Right lobe of liver (tissue), 6 donors: ENCODE results near the gene LAD1. TPM values are rescaled to one million over a fixed set of nuclear protein-coding genes. Genes with fewer than 3 reads are reported as not detected.

Experiments
- ATAC-seq, 4 donors: fragments of 200-7000 bp; cut with Tn5 transposase; one replicate each; pipeline ENCODE4 v1.9.1; 2020; ENCODE audit warnings: mild to moderate bottlenecking in 4 of 4, moderate library complexity in 4 of 4
- DNase-seq, 3 donors: peaks; one replicate each; pipeline ENCODE4 v3.0.0-alpha.2; 2020
- H3K27ac ChIP-seq, 3 donors: fragments of 200-600 bp; one replicate each; pipeline ENCODE4 v1.8.0; 2022
- H3K27me3 ChIP-seq, 2 donors: fragments of 200-600 bp; one replicate each; pipeline ENCODE4 v1.8.0; 2022
- H3K36me3 ChIP-seq, 4 donors: fragments of 200-600 bp; sonication (generic) in 1 of 4; one replicate each; pipeline versions ENCODE4 v1.5.1 to v1.8.0; 2017 to 2022; ENCODE audit warnings: control low read depth in 1 of 4
- H3K4me1 ChIP-seq, 4 donors: fragments of 200-600 bp; sonication (generic) in 1 of 4; one replicate each; pipeline versions ENCODE4 v1.5.1 to v1.8.0; 2017 to 2022; ENCODE audit warnings: control low read depth in 1 of 4
- H3K4me3 ChIP-seq, 3 donors: fragments of 200-600 bp; one replicate each; pipeline ENCODE4 v1.8.0; 2022
- H3K9me3 ChIP-seq, 4 donors: fragments of 200-600 bp; sonication (generic) in 1 of 4; one replicate each; pipeline versions ENCODE4 v1.5.1 to v1.8.0; 2017 to 2022; ENCODE audit warnings: control low read depth in 1 of 4
- POLR2A ChIP-seq: fragments of 450-650 bp; IDR thresholded peaks from one replicate; pipeline ENCODE4 v1.6.1; 2017; ENCODE audit warnings: antibody characterized with exemption, mild to moderate bottlenecking
- WGBS: methylation state at CpG from one replicate; pipeline ENCODE4 v1.1.6; 2018; ENCODE audit warnings: low coverage, low lambda C conversion rate; ENCODE audit not compliant: insufficient coverage; ENCODE audit errors: missing lambda C conversion rate; 5-methylcytosine and 5-hydroxymethylcytosine counted together
- intact Hi-C, 2 donors: fragments of 100-400 bp; cut with DNase I; formaldehyde crosslinking; loops; one replicate each; pipeline versions ENCODE4 v1.11.2 to v1.14.1; 2022
- total RNA-seq, 6 experiments: library from RNA; depleted of rRNA in 2 of 6; stranded (reverse); fragments of >200 nt in 2 of 6; fragmentation: NEBNext Ultra II Directional in 3 of 6; extraction: Animal tissue kit (Norgen Biotek cat#: 25700) in 3 of 6; gene quantifications; one replicate each; pipeline versions ENCODE4 v1.1.0 to v1.2.4, GENCODE V29; 2016 to 2023
- TF ChIP-seq, protein P1 (sequence below), 4 donors: fragments of 200-600 bp in 3 of 4; fragments of 450-650 bp in 1 of 4; IDR thresholded peaks; one replicate each; pipeline versions ENCODE4 v1.5.1 to v1.8.0; 2016 to 2022; ENCODE audit warnings: antibody characterized with exemption in 4 of 4, mild to moderate bottlenecking in 2 of 4
- donor health status: DM: no; HTN: yes; CAD: no.
- donor health status: DM: no; HTN: no; CAD: no.
- donor health status: DM: no; HTN: no; CAD: no.
- donor health status: DM: no; HTN: yes; CAD: no.
- donor health status: DM: no; HTN: yes; CAD: no.

Gene LAD1
- total RNA-seq, 6 experiments from 2014 or later = 12.2 to 26.7 (median 19.4) TPM

DNA sequence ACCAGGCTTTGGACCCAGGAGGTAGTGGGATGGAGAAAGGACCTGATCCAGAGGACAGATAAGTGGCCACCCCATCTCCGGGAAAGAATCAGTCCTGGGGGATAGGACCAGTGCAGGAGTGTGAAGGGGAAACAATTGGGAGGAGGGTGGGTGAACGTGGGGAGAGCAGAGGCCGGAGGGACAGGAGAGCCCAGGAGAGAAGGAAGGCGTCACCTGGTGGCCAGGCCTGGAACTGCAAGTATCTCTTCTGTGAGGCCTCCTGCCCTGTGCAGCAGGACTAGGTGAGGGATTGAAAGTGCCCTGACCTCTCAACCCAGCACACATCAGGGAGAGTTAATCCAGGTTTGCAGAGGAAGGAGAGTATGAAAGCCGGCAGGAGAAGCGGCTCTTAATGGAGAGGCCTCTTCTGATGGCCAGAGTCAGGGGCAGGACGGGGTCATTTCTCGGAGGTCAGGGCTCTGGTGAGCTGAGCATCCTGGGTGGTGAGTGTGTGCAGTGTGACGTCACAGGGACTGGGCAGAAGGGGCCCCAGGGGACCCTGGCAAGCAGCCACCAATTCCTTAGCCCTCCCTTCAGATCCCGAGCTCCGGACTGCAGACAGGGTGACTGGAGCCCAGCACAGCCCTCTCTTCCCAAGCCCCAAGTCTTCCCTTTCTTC, 9.2 kb upstream of the LAD1 start:
- Histone ChIP-seq H3K27me3 (no peaks in the 10 kb centered on the region), H3K36me3 (no peaks in the 10 kb centered on the region), H3K4me3 (no peak overlapping the region), H3K9me3 (no peaks in the 10 kb centered on the region), H3K4me1 (peaks cover 0 to 15% (median 5%) of the 10 kb centered on the region in 4 donors), H3K27ac (no peak overlapping the region)
- DNase-seq (peak; percentile 77 to 83 (median 81)), ATAC-seq (peak; percentile 64 to 91 (median 82))
- intact Hi-C loops = no loop called here
- TF ChIP-seq, protein P1, sequence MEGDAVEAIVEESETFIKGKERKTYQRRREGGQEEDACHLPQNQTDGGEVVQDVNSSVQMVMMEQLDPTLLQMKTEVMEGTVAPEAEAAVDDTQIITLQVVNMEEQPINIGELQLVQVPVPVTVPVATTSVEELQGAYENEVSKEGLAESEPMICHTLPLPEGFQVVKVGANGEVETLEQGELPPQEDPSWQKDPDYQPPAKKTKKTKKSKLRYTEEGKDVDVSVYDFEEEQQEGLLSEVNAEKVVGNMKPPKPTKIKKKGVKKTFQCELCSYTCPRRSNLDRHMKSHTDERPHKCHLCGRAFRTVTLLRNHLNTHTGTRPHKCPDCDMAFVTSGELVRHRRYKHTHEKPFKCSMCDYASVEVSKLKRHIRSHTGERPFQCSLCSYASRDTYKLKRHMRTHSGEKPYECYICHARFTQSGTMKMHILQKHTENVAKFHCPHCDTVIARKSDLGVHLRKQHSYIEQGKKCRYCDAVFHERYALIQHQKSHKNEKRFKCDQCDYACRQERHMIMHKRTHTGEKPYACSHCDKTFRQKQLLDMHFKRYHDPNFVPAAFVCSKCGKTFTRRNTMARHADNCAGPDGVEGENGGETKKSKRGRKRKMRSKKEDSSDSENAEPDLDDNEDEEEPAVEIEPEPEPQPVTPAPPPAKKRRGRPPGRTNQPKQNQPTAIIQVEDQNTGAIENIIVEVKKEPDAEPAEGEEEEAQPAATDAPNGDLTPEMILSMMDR (IDR thresholded peaks at IDR 0.05) = peak; percentile 86 to 95 (median 92)
- no peak for TF ChIP-seq POLR2A
- WGBS = 23% methylated on average over 10 of the region's 11 CpGs

DNA sequence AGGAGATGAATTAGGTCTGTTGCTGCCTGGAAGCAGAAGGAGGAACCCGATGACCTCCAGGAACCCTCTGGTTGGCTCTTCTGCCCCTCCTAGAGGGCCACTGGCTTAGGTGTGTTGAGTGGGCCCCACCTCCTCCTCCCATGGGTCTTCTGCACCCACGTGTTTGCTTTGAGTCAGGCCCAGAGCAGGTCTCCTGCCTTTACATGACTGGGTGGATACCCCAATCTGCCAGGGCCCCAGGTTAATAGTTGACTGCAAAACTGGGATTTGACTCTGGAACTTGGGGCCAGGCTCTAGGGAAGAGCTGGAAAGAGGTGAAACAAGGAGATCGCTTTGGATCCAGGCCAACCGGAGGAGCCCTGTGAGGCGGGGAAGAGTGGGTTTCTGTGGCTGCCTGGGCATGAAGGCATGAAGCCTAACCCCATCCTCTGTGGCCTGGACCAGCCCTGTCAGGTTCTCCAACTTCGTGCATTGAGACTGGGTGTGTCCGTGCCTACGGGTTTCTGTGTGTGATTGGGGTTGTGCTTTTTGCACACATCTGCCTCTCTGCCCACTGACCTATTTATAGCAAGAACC, 7.8 kb upstream of the LAD1 start:
- peaks cover 0 to 15% (median 5%) of the 10 kb centered on the region in 4 donors for H3K4me1 ChIP-seq
- H3K36me3 ChIP-seq = no peaks in the 10 kb centered on the region
- H3K9me3 ChIP-seq = no peaks in the 10 kb centered on the region
- intact Hi-C loops = no loop called here
- WGBS = no CpG with 5 or more reads among the region's 8 CpGs
- no peak overlapping the region for H3K4me3 ChIP-seq
- H3K27ac ChIP-seq = no peak overlapping the region
- DNase-seq (no peak), ATAC-seq (no peak)
- TF ChIP-seq POLR2A = no peak
- TF ChIP-seq, protein P1 (IDR thresholded peaks at IDR 0.05) = no peak
- H3K27me3 ChIP-seq = no peaks in the 10 kb centered on the region

DNA sequence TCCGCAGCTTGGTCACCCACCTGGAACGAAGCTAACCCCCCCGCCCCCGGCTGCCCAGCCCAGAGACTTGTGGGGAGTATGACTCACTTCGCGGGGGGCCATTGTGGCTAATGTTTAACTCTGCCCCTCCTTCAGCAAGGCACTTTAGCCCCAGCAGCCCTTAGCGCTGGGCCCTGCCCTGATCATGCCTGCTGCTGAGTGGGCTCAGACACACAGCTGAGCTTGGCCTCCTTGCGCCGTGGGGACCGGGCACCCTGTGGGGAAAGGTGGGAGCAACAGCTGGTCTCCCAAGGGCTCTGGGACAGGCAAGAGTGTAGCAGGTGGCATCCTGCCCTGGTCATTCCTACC, 6.3 kb upstream of the LAD1 start:
- no CpG with 5 or more reads among the region's 10 CpGs for WGBS
- ATAC-seq = peak; percentile 11 to 78 (median 47)
- intact Hi-C loops = no loop called here
- H3K9me3 ChIP-seq = no peaks in the 10 kb centered on the region
- DNase-seq = peak in 2 of 3 donors; percentile 56 to 63
- TF ChIP-seq, protein P1 (IDR thresholded peaks at IDR 0.05) = no peak
- TF ChIP-seq POLR2A = no peak
- H3K36me3 ChIP-seq = no peaks in the 10 kb centered on the region
- H3K27me3 ChIP-seq = no peaks in the 10 kb centered on the region
- no peak overlapping the region for H3K4me3 ChIP-seq
- H3K27ac ChIP-seq = no peak overlapping the region
- H3K4me1 ChIP-seq = peaks cover 0 to 16% (median 6%) of the 10 kb centered on the region in 4 donors

DNA sequence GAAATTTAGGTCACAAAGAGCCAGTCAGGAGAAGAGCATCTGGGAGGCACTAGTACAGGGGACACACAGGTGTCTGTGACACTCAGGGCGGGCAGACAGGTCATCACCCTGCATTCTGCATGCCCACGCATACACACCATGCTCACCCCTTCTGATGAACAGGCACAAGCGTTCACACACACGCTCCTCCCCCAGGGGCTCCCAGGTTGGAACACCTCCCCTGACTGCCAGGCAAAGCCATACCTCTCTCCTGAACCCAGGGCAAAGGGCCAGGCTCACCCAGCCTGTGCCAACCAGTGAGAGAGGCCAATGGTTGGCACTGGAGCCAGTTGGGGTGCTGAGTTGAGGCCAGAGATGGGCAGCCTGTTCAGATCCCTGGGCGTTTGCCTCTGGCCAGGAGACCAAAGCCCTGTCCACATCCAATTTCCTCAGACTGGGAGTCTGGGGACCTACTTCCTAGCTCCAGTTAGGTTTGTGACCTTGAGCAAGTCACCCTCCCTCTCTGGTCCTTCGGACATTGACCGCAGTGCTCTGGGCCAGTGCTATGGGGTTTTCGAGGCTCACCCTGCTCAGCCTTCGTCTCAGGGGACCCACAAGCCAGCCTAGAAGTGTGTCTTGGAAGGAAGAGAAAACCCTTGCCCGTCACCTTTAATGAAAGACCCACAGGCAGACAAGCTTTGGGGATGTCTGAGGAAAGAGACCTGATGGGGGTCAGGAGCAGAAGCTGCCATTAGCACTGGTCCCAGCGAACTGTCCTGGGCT, 5.8 kb upstream of the LAD1 start:
- peak in 2 of 3 donors; percentile 64 to 78 for DNase-seq
- peak; percentile 35 to 64 (median 48) for ATAC-seq
- Histone ChIP-seq H3K36me3 (no peaks in the 10 kb centered on the region), H3K27me3 (no peaks in the 10 kb centered on the region), H3K9me3 (no peaks in the 10 kb centered on the region), H3K4me3 (no peak overlapping the region), H3K27ac (no peak overlapping the region), H3K4me1 (peaks cover 0 to 20% (median 8%) of the 10 kb centered on the region in 4 donors)
- 46% methylated on average over 5 of the region's 11 CpGs for WGBS
- intact Hi-C loops = no loop called here
- no peak for TF ChIP-seq POLR2A
- TF ChIP-seq, protein P1 (IDR thresholded peaks at IDR 0.05) = no peak
